Measurements from ENCODE around the gene PRPF6.

DNA sequence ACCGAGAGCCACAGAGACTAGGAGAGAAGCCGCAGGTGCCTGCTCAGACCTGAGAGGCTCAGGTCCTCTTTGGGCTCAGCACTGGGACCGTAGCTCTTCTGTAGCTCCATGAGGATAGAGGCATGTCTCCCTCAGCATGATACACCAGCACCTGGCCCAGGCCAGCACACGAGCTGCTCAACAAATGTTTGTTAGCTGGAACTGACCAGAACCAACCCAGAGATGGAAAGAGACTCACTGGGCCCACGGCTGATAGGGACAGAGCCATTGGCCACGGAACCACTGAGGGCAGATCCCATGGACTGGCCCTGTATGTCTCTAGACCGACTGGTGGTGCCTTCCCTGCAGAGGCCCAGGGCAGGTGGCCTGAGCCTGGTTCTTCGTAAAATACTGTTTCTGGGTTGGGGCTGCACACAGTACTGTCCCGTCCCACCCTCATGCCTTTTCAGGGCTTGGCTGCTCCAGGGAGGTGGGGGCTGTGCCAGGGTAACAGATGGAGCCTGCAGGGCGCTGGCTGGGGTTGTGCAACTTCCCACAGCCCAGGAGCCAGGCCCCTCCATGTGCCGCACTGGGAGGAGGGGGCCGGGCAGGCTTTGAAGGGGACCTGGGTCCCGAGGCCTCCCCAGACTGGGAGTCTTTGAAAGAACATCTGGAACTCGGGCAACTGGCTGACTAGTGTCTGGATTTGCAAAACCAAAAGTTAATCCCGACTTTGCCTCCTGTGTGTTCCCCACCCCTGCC, 60.3 kb downstream of the PRPF6 start:
- TF ChIP-seq CTCF (IDR thresholded peaks at IDR 0.05) (no peak), POLR2A (IDR thresholded peaks at IDR 0.05) (no peak)
